Stimulated activated naive CD4-positive, alpha-beta T cell (primary cell): ENCODE data around the gene GLI1.

ENCODE experiments used
- DNase-seq, 6 experiments: peaks; one replicate each; lab custom pipeline; 2025; lab: John Stamatoyannopoulos, UW

The GLI1 gene

GRCh38 chr12:57461276-57461916, 1.8 kb downstream of the GLI1 start:
- DNase-seq: peak in 4 of 6 experiments; percentile 8 to 41 (median 24)

- peak in 3 of 6 experiments; percentile 4 to 34 (median 25) for DNase-seq
Measured at GRCh38 chr12:57461917-57462250, 2.3 kb downstream of the GLI1 start.

GRCh38 chr12:57462251-57462911, 2.8 kb downstream of the GLI1 start:
- peak; percentile 76 to 91 (median 81) for DNase-seq

- no peak for DNase-seq
Measured at GRCh38 chr12:57462912-57463253, 3.3 kb downstream of the GLI1 start.

GRCh38 chr12:57464569-57464968, 5.0 kb downstream of the GLI1 start:
- DNase-seq: no peak

- DNase-seq: no peak
Measured at GRCh38 chr12:57465030-57465746, 5.6 kb downstream of the GLI1 start.

- DNase-seq: no peak
Measured at GRCh38 chr12:57465747-57466505, 6.3 kb downstream of the GLI1 start.

GRCh38 chr12:57467212-57467874, 7.8 kb downstream of the GLI1 start:
- no peak for DNase-seq

- no peak for DNase-seq
Measured at GRCh38 chr12:57467915-57468314, 8.3 kb downstream of the GLI1 start.

- no peak for DNase-seq
Measured at GRCh38 chr12:57469296-57470164, 9.9 kb downstream of the GLI1 start.

GRCh38 chr12:57470286-57470969, 10.8 kb downstream of the GLI1 start:
- no peak for DNase-seq

GRCh38 chr12:57470970-57471656, 11.5 kb downstream of the GLI1 start:
- DNase-seq: no peak

GRCh38 chr12:57471661-57472060, 12.1 kb downstream of the GLI1 start:
- DNase-seq: no peak

GRCh38 chr12:57472391-57472790, 12.8 kb downstream of the GLI1 start:
- no peak for DNase-seq

- no peak for DNase-seq
Measured at GRCh38 chr12:57473392-57473791, 13.8 kb downstream of the GLI1 start.

- DNase-seq: no peak
Measured at GRCh38 chr12:57473886-57474285, 14.3 kb downstream of the GLI1 start.

GRCh38 chr12:57474430-57474829, 14.8 kb downstream of the GLI1 start:
- DNase-seq: no peak

GRCh38 chr12:57474862-57475261, 15.3 kb downstream of the GLI1 start:
- DNase-seq: no peak

- peak in 1 of 6 experiments; percentile 9 for DNase-seq
Measured at GRCh38 chr12:57475271-57476161, 15.9 kb downstream of the GLI1 start.
